HG03565 (cell line): ENCODE data around the gene TBC1D10B.
"Not testable (repeated sequence)": the region's sequence is repeated elsewhere in the genome, so short reads cannot be mapped to it uniquely, and the experiment has no call there.

Experiments used
- ATAC-seq: cut with Tn5 transposase; IDR thresholded peaks from one replicate; pipeline ENCODE4 v1.9.1; 2021; ENCODE audit warnings: mild to moderate bottlenecking, moderate library complexity; ENCODE audit not compliant: unreplicated experiment

The TBC1D10B gene

DNA sequence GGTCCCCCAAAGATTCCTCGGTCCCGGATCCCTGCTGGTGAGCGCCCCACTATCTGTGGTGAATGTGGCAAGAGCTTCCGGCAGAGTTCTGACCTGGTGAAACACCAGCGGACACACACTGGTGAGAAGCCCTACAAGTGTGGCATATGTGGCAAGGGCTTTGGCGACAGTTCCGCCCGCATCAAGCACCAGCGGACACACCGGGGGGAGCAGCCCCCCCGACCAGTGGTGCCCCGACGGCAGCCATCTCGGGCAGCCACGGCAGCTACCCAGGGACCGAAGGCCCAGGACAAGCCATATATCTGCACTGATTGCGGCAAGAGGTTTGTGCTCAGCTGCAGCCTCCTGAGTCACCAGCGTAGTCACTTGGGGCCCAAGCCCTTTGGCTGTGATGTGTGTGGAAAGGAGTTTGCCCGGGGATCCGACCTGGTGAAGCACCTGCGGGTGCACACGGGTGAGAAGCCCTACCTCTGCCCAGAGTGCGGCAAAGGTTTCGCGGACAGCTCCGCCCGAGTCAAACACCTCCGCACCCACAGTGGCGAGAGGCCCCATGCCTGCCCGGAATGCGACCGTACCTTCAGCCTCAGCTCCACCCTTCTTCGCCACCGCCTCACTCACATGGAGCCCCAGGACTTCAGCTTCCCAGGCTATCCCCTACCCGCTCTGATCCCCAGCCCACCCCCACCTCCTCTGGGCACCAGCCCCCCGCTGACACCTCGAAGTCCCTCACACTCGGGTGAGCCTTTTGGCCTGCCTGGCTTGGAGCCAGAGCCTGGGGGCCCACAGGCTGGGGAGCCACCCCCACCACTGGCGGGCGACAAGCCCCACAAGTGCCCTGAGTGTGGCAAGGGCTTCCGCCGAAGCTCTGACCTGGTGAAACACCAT lies 27.7 kb upstream of the TBC1D10B start:
- no peak for ATAC-seq

DNA sequence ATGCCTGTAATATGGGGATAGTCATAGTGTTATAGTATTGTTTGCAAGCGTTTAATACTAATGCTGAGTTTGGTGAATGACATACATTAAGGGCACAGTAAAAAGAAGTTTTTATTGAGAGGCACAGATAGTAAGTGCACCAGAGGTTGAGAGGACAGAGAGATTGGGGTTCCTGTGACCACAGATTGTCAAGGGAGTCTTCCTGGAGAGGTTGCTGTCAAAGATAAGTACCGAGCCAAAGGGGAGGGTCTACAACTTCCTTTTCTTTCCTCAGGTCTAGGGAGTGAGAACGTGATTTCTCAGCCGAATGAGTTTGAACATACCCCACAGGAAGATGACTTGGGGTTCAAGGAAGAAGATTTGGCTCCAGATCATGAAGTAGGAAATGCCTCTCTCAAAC lies 26.8 kb upstream of the TBC1D10B start:
- no peak for ATAC-seq

DNA sequence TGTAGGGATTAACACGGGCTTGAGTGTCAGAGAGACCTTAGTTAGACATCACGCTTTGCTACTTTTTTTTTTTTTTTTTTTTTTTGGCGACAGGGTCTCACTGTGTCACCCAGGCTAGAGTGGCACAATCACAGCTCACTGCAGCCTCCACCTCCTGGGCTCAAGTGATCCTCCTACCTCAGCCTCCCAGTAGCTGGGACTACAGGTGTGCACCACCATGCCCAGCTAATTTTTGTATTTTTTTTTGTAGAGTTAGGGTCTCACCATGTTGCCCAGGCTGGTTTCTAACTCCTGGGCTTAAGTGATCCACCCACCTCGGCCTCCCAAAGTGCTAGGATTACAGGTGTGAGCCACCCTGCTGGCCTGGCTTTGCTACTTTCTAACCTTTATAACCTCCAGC lies 26.3 kb upstream of the TBC1D10B start:
- not testable (repeated sequence) for ATAC-seq

GRCh38 chr16:30395992-30396585 lies 25.8 kb upstream of the TBC1D10B start:
- peak; percentile 10 for ATAC-seq

DNA sequence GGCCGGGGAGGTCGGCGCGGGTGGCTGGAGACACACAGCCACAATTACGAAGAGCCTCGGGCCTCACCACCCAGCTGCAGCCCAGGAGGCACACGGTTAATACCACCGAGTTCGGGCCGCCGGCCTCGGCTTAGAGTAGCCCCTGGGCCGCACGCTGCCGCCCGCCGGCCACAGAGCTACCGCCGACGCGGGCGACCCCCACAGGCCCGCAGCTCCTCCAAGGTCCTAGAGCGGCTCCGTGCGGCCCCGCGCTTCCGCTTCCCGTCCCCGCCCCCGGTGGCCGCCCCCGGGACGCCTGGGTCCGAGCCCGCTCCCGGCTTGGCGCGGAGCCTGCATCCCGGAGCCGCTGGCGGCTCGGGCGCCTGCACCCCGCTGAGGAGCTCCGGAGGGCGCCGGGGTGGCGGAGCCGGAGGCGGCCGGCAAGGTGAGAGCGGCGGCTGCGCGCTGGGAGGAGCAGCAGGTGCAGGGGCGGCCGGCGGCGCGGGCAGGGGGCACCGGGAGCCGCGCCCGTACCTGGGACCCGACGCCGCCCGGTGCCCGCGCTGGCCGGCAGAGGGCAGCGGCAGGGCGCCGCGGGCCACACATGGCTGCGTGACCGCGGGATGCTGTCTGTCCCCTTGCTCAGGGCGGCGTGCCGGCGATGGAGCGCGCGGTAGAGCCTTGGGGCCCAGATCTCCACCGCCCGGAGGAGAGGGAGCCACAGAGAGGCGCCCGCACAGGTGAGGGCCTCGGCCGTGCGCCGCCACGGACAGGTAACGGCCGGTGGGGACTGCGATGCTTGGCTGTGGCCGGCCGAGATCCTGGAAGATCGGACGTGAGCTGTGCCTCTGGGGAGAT lies 25.1 kb upstream of the TBC1D10B start, which contains the start of gene ZNF48:
Gene ZNF48, plus strand, starts transcription at position 266 of the 837 bp plus-strand sequence. Its CDS starts 375 bp downstream, at position 641.
- ATAC-seq = peak; percentile 54

- ATAC-seq = no peak
These were observed 24.4 kb upstream of the TBC1D10B start for GRCh38 chr16:30394592-30395154.

- no peak for ATAC-seq
These were observed 13.2 kb upstream of the TBC1D10B start for GRCh38 chr16:30383521-30383920.

DNA sequence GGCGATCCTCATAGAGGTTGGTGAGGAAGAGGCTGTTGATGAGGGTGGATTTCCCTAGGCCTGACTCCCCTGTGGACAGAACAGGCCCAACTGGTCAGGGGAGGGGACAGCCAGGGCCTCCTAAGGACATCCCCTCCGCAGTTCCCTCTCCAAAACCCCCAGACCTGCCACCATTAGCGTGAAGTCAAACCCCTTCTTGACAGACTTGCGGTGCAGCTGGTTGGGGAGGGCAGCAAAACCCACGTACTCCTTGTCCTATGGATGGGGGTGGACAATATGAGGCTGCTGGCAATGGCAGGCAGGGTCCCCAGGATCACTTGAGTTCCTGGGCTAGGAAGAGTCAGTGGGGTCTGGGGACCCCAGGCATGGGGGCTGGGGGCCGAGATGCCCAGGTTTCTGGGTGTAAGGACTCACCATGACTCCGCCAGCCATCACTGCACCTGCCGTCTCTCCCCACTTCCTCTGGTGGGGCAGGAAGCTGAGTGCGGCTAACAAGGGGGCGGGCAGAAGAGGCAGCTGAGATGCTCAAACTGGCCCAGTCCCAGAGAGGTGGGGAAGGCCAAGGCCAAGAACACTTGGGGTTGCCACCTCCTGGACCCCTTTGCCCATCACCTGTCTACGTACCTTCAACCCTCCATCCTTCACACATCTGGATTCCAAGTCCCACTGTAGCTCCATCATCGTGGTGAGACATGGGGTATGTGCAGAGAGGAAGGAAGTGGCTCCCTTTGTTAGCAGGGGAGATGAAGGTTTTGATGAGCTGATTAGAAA lies 12.0 kb upstream of the TBC1D10B start, which contains the start of gene SEPTIN1:
Gene SEPTIN1, minus strand, starts transcription at position 451 of the 771 bp plus-strand sequence. Its CDS starts 19 bp downstream, at position 432.
- ATAC-seq = no peak

- no peak for ATAC-seq
These were observed 11.2 kb upstream of the TBC1D10B start for GRCh38 chr16:30381291-30382041.

DNA sequence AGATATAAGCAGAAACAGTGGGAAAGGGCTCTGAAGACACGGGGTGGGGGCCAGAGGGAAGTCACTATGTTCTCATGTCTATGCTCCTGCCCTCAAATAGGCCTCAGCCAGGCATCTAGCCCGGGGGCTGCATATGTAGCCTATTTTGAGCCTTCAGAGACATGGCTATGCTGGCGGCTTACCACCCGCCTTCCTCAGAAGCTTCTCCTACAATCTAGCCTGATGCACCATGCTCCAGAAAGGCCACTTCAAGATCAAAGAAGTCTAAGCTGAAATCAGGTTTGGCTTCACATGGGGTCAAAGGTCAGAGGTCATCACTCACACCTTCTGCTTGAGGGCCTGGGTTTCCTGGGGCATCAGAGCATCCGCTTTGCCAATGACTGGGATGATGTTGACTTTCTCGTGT lies 10.5 kb upstream of the TBC1D10B start:
- ATAC-seq = no peak

- ATAC-seq = no peak
These were observed 9.9 kb upstream of the TBC1D10B start for GRCh38 chr16:30380072-30380802.

- ATAC-seq = no peak
These were observed 9.0 kb upstream of the TBC1D10B start for GRCh38 chr16:30379158-30379783.

DNA sequence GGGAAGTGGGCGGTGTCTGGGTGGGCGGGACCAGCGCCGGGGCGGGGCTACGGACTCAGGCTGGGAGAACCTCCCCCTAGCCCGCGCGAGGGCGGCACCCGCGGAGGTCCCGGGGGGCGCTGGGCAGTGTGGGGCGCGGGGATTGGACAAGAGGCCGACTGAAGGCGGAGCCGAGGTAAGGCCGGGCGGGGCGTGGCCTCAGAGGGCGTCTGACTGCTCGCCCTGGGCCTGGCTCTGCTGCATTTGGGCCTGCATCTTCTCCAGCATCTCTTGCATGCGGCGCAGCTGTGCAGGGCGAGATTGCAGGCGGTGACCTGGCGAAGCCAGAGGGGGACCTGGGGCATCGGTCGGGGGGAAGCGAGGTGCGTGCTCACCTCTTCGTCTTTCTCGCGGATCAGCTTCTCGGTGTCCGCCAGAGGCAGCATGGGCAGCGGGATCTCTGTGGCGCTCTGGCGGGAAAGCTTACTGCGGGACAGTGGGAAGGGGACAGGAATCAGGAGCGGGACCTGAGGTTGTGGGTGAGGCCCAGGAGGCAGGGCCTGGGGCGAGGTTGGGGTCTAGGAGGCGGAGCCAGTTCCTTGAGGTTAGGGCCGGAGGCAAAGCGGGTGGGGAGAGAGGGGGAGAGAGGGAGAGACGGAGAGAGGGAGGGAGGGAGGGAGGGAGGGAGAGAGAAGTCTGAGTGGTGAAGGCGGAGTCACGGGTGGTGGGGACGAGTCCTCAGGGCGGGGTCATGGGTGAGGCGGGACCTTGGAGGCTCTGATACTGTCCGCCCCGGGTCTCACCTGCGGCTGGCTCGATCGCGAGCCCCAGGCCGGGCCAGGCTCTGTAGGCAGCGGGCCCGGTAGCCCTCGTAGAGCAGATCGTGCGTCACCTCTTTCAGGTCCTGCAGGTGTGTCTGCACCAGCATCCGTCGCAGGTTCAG lies 8.2 kb upstream of the TBC1D10B start:
- ATAC-seq = peak; percentile 80

- peak; percentile 24 for ATAC-seq
These were observed 7.5 kb upstream of the TBC1D10B start for GRCh38 chr16:30377812-30378235.

DNA sequence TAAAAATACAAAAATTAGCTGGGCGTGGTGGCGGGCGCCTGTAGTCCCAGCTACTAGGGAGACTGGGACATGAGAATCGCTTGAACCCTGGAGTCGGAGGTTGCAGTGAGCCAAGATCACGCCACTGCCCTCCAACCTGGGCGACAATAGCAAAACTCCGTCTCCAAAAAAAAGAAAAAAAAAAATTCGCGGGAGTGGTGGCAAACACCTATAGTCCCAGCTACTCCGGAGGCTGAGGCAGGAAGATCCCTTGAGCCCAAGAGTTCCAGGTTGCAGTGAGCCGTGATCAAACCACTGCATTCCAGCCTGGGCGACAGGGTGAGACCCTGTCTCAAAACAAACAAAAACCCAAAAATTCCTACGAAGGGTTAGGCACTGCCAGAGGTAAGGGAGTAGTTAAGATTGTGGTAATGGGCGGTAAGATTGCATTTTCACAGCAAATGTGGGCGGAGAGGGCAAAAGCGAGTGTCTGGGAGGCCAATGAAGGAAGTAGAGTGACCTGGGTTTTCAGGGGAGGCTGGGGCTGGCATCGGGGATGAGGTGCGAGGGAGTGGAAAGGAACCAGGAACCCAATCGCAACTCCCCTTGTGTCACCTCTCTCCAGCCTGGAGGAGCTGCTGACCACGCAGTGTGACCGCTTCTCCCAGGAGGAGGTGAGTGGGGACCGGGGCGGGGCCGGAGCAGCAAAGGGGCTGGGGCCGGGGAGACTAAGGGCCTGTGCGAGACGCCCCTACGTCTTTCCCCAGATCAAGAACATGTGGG lies 6.9 kb upstream of the TBC1D10B start:
- no peak for ATAC-seq

DNA sequence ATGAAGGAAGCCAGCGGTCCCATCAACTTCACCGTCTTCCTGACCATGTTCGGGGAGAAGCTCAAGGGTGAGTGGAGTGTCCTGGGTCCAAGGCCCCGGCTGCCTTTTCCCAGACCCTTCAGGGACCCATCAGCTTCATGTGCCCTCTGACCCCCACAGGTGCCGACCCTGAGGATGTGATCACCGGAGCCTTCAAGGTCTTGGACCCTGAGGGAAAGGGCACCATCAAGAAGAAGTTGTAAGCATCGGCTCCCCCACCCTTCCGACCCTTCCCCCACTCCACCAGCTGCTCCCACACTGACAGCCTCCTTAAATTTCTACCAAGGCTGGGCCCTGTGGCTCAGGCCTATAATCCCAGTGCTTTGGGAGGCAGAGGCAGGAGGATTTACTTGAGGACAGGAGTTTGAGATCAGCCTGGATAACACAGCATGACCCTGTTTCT lies 6.2 kb upstream of the TBC1D10B start:
- no peak for ATAC-seq
